Activated gamma-delta T cell treated with Interleukin-2 at 50 U/mL for 16 hours (primary cell): ENCODE measurements around the gene AGK.

ENCODE experiments used
- DNase-seq: peaks from one replicate; pipeline ENCODE4 v3.0.0-alpha.2; 2020

Gene AGK, protein sequence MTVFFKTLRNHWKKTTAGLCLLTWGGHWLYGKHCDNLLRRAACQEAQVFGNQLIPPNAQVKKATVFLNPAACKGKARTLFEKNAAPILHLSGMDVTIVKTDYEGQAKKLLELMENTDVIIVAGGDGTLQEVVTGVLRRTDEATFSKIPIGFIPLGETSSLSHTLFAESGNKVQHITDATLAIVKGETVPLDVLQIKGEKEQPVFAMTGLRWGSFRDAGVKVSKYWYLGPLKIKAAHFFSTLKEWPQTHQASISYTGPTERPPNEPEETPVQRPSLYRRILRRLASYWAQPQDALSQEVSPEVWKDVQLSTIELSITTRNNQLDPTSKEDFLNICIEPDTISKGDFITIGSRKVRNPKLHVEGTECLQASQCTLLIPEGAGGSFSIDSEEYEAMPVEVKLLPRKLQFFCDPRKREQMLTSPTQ

DNA sequence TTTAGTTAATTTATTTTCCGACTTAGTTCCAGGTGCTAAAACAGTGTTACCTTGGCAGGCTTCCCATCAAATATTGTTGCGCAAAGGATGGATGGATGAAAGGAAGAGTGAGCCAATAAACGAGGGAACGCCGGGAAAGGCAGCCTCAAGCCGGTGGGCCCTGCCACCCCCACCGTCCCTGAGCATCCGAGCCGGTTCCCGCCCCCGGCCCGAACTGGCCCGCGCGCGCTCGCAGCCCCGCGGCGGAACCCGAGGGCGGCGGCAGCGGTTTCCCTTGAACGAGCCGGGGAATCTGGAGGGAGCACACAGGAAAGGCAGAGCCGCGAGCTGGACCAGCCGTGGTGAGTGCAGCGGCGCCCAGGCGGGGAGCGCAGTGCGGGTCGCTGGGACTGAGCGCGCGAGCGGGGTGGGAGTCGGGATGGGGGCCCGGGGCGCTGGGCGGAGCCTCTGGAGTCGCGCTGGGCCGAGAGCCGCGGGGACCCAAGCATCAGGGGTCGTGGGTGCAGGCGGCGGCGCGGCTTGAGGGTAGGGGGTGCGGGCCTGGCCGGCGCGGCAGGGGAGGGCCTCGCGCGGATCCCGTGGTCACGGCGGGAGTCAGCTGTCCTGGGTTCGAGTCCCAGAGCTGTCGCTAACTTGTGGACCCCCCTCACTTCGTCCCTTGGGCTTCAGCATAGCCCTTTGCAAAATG lies at the start of gene AGK:
Gene AGK (plus strand): TSS at position 317 of the 688 bp plus-strand sequence. CDS start 4,057 bp downstream, outside the sequence.
- DNase-seq: peak; percentile 71

DNA sequence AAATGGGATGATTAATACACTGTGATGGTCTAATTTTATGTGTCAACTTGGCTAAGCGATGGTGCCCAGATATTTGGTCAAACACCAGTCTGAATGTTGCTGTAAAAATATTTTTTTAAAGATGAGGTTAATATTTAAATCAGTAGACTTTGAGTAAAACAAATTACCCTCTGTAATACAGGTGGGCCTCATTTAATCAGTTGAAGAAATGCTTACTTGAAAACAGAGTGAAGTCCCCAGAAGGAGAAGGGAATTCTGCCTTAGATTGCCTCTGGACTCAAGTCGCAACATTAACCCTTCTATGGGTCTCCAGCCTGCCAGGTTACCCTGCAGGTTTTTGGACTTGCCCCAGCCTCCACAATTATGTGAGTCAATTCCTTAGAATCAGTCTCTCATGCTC lies 49.8 kb upstream of the AGK start:
- DNase-seq: no peak

DNA sequence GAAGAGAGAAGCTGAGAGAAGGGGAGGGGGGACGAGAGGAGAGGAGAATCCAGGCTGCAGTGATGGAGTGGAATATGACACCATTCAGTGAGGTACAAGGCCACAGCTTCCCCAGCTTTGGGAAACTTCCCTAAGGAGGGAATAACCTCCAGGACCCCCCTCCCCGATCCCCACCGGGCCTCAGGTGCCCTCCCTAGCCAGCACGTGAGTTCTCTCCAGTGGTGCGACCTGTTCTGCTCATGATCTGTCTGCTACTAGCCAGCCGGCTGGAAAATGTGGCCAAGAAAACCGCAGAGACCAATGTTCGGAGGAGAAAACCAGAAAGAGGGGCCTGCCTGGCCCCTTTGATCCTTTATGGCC lies 39.9 kb upstream of the AGK start:
- no peak for DNase-seq

DNA sequence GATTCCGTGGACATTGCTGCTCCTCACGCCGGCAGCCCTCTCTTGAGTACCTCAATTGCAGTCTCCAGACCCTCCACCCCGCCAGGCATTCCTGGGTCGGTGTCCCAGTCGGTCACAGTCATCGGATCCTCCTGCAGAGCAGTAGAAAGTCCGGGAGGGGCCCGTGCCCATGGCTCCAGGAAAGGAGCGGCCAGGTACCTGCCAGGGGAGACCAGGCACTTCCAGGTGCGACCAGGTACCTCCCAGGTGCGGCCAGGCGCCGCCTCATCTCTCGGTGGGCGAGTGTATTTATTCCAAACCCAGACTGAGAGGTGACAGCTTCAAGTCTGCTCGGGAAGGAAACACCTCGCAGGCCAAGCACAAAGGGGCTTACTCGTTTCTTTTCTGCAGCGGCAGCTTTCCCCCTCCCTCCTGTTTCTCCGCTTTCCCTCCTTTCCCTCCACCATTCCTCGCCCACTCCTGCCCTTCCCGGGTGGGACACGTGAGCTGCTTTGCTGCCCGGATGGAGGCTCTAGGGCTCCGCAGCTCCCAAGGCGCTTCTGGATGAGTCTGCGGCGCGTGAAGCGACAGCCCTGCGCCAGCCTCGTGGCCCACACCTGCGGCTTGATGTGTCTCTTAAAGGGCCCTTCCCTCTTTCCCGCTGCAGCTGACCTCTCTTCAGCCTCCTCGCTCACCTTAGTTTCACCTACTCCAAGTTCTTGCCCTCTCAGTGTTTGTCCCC lies 39.4 kb upstream of the AGK start:
- no peak for DNase-seq

DNA sequence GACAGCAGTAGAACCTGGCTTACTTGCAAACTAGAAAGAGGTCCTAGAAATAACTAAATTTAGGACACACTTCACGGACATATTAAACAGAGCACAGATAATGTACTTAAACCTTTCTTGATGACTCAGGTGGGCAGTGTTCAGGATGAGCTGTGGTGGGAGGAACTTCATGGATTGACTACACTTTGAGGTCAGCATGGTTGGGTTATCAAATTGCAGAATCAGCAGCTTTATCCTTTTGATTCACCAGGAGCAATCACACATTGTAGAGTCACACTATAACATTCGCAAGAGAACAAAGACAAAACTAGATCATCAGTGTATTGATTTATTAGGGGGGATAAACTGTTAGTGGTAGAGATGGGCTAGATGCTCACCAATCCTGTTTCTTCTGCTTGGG lies 38.6 kb upstream of the AGK start:
- no peak for DNase-seq

DNA sequence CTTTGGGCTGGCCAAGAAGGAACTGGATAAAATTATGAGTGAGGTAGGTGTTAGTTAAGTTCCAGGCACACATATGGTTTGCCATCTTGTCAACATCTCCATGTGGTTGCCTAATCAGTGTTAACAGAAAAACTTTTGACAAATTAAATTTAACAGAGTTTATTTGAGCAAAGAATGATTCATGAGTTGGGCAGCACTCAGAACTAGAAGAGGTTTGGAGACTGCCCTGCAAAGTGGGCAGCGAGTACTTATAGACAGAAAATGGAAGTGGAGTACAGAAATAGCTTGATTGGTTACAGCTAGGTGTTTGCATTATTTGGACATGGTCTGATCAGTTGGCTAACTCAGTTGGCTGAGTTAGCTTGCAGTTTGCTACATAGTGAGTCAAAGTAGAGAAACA lies 37.5 kb upstream of the AGK start:
- no peak for DNase-seq

DNA sequence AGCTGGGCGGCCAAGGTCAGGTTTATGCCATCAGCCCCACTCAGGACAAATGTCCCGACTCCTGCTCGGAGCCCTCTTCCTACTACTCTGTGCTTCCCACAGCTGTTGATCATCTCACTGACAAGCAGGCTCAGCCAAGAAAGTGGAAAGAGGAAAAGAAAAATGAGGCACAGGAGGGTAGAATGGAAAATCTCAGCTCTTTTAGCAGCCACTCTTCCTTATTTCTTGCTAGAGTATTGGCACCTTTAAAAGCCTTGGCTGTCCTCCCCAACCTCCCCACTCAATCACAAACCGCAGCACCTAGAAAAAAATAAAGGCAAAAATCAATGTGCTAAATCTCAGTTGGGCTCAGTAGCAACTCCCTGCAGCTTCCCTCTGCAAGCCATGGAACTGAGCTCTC lies 35.3 kb upstream of the AGK start:
- no peak for DNase-seq

DNA sequence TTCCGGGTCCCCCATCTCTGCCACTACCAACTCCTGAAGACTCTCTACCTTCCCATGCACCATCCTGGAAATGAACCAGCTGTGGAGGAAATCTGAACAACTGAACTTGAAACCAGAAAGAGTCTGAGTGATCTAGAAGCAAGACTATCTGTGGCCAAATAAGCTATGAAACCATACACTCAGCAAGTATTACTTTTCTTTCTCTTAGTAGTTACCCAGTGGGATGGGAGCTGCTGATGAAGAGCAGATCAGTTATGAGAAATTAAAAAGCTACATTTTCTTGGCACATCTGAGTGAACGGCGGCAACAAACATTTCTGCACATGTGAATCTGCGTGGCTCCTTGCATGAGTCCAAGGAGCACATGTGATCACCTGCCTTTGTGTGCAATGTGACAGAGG lies 31.6 kb upstream of the AGK start:
- no peak for DNase-seq

DNA sequence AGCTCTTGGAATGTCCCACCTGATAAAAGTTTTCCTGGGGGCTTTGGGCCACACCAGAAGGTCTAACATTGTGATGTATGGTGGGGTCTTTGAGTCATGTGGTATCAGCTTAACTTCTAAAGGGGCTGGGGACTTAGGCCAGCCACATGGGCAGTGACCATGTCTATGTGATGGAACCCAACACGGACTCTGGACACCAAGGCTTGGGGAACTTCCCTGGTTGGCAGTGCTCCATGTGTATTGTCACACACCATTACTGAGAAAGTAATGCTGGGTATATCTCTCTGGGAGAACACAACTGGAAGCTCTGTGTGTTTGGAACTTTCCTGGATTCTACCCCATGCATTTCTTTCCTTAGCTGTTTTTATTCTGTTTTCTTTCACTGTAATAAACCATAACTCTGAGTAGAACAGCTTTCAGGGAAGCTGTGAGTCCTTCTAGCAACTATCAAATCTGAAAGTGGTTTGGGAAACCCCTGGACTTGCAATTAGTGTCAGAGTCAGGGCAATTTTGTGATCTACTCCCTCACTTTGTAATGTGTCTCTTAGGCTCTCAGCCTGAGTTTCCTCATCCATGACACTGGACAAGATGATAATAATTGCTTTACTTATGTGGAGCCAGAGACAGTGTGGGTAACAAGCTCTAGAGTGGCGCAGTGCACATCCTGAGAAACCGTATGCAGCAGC lies 28.4 kb upstream of the AGK start:
- no peak for DNase-seq

DNA sequence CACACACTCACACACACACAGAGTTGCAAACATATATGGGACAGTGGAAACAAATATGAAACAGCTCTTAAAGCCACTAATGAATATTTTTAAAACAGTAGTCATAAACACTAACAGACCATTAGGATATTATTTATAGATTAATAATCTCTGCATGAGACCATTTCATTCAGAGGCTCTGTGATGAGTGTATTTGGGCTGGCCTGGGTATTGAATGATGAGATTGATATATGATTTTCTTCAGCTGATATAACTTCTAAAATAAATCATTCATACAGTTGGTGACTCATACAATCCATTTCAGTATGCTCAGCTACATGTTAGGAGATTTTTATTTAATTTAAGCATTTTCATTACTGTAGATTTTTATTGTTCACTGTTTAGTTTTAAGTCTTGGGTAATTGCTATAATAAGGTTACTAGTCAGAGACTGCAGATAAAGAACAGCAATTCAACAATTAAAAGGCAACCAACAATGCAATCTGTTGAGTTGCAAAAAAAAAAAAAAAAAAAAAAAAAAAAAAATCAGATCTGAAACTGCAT lies 25.2 kb upstream of the AGK start:
- DNase-seq: no peak

DNA sequence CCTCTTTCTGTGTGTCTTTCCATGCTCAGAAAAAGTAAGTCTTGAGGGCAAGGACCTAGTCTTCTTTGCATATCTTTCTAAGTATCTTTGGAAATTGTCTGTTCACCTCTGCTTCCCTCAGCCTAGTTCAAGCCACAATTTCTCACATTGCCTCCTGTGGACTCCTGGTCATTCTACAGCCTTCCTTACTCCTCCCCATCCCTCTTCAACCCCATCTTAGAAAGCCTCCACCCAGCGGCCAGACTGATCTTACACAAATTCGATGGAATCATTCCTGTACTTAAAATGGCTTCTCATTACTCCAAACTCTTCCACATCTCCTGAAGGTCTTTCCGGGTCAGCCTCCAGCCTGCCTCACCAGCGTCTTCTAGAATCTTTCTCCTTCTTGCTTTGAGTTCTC lies 24.1 kb upstream of the AGK start:
- DNase-seq: no peak

DNA sequence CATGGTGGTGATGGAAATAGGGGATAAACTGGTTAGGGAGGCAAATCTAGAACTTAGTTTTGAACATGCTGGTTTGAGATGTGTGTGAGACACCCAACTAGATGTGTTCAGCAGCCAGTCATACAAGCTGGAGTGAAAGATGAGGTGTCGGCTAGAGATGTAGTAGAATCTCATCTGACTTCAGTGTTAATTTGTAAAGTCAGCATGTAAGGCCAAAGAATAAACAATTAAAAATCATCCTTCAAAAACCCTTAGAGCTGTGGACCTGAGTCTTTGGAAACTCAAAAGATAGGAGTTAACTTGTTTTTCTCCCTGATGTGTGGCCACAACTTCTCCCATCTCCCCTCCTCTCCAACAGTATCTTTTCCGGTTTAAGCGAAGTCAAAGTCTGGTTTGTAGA lies 22.8 kb upstream of the AGK start:
- DNase-seq: no peak

DNA sequence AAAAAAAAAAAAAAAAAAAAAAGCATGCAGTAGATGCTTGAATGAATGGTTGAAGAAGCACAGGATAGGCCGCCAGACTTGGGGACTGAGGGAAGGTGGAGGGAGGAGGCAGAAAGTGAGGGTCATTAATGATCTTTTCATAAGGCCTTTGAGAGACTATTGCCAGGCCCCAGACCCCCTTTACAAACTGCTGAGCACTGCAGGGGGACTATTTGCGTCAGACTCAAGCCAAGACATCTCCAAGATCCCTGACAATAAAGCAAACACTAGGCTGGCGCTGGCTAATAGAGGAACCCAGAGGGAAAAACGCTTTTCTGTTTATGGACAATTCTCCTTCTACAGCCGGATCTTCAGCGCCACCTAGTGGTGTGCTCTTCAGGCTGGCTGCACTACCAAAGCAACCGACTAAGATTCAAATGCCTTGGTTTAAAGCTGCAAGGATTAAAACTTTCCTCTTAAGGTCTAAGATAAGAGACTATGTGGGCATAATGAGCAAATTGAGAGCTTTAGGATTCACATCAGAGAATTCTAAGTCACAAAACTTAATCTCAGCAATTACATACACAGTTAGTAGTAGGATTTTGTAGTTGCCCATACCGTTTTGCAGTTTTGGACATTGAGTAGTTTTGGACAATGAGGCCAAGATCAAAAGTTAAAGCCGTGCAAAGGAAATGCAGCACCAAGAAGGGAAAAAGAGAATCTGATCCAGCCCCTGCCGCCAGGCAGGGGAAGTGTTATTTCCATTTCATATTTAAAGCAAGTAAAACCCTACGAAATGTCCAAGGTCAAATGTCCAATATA lies 17.9 kb upstream of the AGK start:
- peak; percentile 59 for DNase-seq

DNA sequence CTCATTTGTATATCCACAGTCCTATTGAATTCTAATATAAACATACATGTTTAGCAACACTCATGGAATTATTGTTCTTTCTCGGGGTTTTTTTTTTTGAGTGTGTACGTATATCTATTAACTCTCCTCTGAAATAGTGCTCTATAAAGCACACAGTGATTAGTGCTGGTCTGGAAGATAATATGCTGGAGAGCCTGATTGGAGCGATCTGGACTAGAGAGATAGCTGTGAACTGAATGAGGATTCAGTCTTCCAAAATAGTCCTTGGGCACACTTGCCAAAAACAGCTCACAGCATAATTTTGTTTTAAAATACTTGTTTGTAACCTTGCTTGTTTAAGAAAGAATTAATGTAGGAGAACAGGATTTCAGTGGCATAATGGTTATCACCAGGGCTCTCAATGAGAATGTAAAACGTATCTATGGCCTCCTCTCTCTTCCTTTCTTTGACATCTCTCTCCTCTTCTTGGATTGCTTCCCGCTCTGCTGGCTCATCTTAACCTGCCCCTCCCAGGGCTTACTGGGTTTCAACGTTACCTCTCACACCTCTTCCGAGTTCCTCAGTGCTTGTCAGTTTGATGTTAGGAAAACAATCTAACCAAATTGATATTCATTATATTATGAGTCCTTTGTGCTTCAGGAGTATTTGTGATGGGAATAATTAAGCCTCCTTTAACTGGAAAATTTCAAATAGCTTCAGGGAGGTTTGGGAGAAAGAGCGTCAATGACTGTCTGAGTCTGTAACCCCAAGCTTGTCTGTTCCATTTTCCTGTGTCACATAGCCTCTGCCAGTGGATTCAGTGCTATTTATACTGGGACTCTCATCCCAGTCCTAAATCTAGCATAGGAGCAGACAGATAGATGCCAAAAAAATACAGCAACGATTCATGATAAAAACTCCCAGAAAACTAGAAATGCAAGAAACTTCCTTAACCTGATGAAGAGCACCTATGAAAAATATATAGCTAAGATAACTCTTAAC lies 16.2 kb upstream of the AGK start:
- DNase-seq: no peak

DNA sequence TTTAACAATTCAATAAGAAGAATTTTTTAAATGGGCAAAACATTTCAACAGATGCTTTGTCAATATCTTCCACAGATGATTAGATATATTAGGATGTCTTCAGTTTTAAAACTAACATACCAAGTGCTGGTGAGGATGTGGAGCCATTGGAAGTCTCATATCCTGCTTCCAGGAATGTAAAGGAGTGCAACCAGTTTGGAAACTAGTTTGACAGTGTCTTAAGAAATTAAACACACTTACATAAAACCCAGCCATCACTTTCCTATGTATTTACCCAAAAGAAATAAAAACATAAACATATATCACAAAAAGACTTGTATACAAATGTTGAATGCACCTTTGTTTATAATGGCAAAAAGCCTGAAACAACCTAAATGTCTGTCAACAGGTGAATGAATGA lies 13.3 kb upstream of the AGK start:
- DNase-seq: no peak

DNA sequence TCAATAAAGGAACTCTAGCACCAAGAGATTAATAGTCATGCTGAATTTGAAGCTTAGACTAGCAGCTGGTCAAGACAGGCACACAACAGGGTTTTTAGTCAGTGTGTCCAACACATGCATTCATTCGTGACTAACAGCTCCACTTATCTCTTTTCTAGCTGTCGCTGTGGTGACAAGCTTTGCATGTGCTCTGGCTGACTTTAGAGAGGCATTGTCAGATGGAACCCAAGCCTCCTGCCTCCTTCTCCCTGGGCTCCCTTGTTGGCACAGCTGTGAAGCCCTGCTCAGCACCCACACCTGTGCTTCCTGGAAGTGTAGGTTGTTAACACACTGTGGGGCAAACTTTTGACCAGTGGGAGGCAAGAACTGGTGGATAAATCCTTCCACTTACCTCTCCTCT lies 9.8 kb upstream of the AGK start:
- no peak for DNase-seq

DNA sequence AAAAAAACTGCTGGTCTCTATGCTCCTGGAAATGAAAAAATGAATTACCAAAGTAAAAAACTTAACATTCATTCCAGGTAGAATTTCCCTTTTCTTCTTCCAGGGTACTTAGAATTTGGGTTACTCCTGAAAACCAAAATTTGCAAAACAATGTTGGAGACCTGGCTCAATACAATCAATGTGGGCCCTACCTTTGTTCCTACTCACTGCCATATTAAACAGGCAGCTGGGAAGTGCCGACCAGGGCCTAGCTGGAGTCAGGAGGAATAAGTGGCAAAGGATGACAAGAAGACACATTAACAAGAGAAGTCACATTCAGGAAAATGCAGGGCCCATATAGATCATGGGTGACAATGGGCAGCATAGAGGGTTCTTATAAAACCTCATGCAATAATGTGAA lies 6.4 kb upstream of the AGK start:
- DNase-seq: no peak

DNA sequence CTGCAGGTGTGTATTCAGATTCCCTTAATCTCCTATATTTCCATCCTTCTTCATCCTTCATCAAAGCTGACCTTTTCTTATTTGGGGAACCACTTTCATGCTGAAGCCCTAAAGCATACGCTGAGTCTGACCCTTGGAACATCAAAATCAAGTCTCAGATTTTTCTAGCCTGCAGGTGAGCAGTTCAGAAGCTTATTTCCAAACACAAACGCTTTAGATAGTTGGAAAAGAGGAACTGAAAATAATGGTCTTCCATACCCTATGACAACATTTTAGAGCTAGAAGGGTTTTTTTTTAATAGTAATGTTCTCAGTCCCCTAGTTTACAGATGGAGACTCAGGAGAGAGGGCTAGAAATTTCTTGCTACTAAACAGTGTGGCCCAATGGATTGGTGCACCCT lies 1.6 kb upstream of the AGK start:
- DNase-seq: no peak

DNA sequence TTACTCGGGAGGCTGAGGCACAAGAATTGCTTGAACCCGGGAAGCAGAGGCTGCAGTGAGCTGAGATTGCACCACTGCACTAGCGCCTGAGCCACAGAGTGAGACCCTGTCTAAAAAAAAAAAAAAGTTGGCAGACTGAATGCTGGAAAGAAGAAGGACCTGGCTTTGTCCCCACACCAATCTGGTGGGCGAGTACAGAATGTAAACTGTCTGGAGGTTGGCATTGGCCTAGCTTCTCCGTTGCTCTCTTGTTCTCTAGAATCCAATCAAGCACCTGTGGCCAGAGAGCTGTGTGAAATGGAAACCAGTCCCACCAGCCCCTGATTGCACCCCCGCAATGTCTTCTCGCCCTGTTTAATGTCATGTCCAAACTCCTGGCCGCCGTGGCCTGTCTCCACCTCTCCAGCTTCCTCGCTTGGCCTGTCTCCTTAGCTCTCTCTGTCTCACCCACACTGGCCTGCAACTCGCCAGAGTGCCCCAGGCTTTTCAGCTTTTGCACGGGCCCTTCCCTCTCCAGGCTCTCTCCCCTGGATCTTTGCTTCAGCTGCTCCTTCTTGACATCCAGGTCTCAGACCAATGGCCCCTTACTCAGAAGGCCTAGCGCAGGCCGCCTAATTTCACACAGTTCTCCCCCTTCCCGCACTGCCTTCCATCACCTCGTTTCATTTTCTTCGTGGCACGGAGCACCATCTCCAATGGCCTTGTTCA lies 670 bp upstream of the AGK start:
- no peak for DNase-seq

DNA sequence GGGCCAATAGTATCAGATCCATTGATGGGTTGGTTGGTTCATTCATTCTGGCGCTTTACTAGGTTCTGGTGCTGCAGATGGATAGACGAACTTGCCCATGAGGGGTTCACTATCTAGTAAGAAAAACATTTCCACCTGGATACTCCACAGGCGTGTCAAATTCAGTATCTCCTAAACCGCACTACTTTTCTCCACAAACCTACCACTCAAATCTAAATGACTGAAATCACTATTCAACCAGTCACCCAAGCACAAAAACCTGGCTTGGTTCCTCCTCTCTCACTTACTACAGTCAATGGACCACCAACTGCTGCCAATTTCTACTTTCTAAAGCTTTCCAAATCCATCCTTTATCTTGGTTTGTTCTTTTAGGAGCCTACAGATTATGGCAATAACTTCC lies 572 bp downstream of the AGK start:
- DNase-seq: no peak
